ENCODE measurements around the gene HES6.

Gene HES6

DNA sequence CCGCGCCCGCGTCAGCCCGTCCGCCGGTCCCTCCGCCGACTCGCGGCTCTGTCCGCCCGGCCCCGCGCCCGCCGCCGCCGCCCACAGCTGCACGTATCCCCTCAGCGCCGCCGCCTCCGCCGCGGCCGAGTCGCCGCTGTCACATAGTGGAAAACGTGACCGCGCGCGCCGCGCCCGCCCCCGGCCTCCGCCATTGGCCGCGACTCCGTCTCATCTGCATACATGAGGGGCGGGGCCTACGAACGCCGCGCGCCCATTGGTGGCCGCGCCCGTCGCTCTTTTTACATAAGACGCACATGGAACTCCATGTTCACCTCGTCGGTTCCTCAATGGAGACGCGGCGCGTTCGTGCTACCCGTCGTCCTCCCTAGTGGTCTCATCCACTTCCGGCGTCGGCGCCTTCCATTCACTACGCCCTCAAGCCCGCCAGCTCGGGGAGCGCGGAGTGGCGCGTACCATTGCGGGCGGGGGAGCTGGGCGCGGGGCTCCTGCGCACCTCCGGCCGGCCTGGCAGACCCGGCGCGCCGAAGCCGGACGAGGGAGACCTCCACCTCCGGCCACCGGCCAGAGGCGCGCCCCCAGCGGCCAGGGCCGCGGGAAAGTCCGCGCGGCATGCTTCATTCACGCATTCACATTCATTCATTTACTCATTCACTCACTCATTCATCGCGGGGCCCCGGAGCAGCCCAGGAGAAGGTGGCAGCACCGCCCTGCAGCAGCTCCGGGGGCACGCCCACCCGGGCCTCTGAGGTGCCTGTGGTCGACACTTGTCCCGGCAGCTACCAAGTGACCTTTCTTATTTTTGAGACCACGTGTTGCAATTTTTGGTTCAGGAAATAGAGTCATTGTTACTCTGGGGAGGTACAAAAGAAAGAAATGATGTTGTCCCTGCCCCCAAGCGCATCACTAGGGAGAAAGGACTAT is 49.1 kb upstream of the HES6 start (continued):
- TF ChIP-seq ZNF792 (tag by site-specific recombination; IDR thresholded peaks at IDR 0.05) = no peak
- TF ChIP-seq GLIS2 (tag by site-specific recombination; IDR thresholded peaks at IDR 0.05) = peak; percentile 26; the same call in 1 of the 2 replicates
- no peak for TF ChIP-seq ZNF501 (tag by site-specific recombination; IDR thresholded peaks at IDR 0.05)
- TF ChIP-seq, protein P1, sequence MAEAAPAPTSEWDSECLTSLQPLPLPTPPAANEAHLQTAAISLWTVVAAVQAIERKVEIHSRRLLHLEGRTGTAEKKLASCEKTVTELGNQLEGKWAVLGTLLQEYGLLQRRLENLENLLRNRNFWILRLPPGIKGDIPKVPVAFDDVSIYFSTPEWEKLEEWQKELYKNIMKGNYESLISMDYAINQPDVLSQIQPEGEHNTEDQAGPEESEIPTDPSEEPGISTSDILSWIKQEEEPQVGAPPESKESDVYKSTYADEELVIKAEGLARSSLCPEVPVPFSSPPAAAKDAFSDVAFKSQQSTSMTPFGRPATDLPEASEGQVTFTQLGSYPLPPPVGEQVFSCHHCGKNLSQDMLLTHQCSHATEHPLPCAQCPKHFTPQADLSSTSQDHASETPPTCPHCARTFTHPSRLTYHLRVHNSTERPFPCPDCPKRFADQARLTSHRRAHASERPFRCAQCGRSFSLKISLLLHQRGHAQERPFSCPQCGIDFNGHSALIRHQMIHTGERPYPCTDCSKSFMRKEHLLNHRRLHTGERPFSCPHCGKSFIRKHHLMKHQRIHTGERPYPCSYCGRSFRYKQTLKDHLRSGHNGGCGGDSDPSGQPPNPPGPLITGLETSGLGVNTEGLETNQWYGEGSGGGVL (tag by site-specific recombination; IDR thresholded peaks at IDR 0.05) = no peak
- TF ChIP-seq, protein P2, sequence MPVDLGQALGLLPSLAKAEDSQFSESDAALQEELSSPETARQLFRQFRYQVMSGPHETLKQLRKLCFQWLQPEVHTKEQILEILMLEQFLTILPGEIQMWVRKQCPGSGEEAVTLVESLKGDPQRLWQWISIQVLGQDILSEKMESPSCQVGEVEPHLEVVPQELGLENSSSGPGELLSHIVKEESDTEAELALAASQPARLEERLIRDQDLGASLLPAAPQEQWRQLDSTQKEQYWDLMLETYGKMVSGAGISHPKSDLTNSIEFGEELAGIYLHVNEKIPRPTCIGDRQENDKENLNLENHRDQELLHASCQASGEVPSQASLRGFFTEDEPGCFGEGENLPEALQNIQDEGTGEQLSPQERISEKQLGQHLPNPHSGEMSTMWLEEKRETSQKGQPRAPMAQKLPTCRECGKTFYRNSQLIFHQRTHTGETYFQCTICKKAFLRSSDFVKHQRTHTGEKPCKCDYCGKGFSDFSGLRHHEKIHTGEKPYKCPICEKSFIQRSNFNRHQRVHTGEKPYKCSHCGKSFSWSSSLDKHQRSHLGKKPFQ (tag by site-specific recombination; IDR thresholded peaks at IDR 0.05) = no peak
- peak; percentile 70; the same call in 1 of the 2 replicates for TF ChIP-seq ZNF76 (tag by site-specific recombination; IDR thresholded peaks at IDR 0.05; ENCODE audit: borderline replicate concordance, low read depth)
- TF ChIP-seq ZBTB20 (tag by site-specific recombination; IDR thresholded peaks at IDR 0.05) = peak; percentile 64; the same call in 1 of the 2 replicates
- TF ChIP-seq, protein P3, sequence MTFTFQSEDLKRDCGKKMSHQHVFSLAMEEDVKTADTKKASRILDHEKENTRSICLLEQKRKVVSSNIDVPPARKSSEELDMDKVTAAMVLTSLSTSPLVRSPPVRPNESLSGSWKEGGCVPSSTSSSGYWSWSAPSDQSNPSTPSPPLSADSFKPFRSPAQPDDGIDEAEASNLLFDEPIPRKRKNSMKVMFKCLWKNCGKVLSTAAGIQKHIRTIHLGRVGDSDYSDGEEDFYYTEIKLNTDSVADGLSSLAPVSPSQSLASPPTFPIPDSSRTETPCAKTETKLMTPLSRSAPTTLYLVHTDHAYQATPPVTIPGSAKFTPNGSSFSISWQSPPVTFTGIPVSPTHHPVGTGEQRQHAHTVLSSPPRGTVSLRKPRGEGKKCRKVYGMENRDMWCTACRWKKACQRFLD (tag by site-specific recombination; IDR thresholded peaks at IDR 0.05) = no peak

DNA sequence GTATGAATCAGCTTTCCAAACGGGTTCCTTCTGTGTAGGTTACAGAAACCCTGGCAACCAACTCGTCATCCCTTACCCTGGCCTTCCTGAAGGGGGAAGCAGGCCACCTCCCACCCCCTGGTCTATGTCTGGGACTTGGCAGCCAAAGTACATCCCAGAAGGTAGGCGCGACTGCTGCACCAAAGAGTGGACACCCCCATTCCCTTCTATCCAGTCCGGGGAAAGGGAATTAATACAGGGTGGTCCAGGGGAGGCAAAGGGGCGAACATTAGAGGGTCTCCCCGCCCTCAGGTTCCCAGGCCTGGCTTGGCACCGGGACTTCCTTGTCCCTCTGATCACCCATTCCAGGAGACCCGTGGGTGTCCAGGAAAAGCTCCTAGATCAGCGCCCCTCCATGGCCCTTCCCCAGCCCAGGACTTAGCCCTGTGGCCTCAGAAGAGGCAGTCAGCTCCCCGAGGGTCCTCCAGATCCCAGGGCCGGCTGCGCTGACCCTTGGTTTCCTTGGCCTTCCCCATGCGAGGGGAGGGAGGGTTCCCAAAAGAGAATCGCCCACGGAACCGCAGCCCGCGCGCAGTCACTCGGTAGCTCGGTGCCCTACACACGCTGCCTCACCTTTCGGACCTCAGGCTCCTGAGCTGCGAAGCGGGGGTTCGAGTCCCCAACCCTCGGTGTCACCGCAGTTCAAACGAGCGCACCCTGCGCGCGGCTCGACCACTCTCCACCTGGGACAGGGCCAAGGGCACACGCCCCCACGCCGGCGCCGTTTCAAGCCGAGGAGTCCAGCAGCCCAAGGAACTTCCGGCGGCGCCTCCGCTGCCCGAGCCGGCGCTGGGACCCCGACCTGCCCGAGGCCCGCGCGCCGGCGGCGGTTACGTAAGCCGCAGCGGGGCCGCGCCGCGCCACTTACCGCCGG is 48.2 kb upstream of the HES6 start, which contains the start of gene PER2:
TSS of gene PER2 (minus strand) at position 874 of the 913 bp plus-strand sequence. CDS start 10,674 bp downstream, outside the sequence.
- H3K27ac ChIP-seq (ENCODE audit: extremely low read depth, low read depth, low read length) = peak within 1 kb of the TSS; percentile 46; the same call in 1 of the 2 replicates
- no peaks in the 10 kb centered on the region for H3K9me3 ChIP-seq (ENCODE audit: control insufficient read depth, insufficient read depth, low read depth, low read length)
- POLR2A ChIA-PET = interaction anchor here (0.6 to 0.8 kb wide), 2 partner anchors 26 to 31 kb away, joined by 3 to 4 read pairs; no protein-coding TSS in a partner anchor
- CTCF ChIA-PET = interaction anchor here (1.1 to 3.2 kb wide), 2 partner anchors 10 to 25 kb away, joined by 5 to 11 read pairs; no protein-coding TSS in a partner anchor
- peak within 1 kb of the TSS; percentile 74 for H3K4me3 ChIP-seq (ENCODE audit: low read depth, low read length)
- peaks cover 16% of the 10 kb centered on the region for H3K4me1 ChIP-seq (ENCODE audit: control insufficient read depth, insufficient read depth, low read length)
- no peaks in the 10 kb centered on the region for H3K36me3 ChIP-seq (ENCODE audit: control insufficient read depth in 2 of 2, insufficient read depth in 1 of 2, low read length in 2 of 2)
- TF ChIP-seq ZNF335 (tag by site-specific recombination; conservative IDR thresholded peaks at IDR 0.05) = peak; percentile 69
- no peak for TF ChIP-seq ZNF140 (tag by site-specific recombination; IDR thresholded peaks at IDR 0.05)
- TF ChIP-seq ZNF341 (tag by site-specific recombination; IDR thresholded peaks at IDR 0.05; ENCODE audit: low read depth) = peak; percentile 46; the same call in 1 of the 2 replicates
- peak; percentile 57 for TF ChIP-seq ZFHX2 (tag by site-specific recombination; conservative IDR thresholded peaks at IDR 0.05)
- TF ChIP-seq, protein P4, sequence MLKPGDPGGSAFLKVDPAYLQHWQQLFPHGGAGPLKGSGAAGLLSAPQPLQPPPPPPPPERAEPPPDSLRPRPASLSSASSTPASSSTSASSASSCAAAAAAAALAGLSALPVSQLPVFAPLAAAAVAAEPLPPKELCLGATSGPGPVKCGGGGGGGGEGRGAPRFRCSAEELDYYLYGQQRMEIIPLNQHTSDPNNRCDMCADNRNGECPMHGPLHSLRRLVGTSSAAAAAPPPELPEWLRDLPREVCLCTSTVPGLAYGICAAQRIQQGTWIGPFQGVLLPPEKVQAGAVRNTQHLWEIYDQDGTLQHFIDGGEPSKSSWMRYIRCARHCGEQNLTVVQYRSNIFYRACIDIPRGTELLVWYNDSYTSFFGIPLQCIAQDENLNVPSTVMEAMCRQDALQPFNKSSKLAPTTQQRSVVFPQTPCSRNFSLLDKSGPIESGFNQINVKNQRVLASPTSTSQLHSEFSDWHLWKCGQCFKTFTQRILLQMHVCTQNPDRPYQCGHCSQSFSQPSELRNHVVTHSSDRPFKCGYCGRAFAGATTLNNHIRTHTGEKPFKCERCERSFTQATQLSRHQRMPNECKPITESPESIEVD (tag by site-specific recombination; IDR thresholded peaks at IDR 0.05) = no peak
- TF ChIP-seq, protein P5, sequence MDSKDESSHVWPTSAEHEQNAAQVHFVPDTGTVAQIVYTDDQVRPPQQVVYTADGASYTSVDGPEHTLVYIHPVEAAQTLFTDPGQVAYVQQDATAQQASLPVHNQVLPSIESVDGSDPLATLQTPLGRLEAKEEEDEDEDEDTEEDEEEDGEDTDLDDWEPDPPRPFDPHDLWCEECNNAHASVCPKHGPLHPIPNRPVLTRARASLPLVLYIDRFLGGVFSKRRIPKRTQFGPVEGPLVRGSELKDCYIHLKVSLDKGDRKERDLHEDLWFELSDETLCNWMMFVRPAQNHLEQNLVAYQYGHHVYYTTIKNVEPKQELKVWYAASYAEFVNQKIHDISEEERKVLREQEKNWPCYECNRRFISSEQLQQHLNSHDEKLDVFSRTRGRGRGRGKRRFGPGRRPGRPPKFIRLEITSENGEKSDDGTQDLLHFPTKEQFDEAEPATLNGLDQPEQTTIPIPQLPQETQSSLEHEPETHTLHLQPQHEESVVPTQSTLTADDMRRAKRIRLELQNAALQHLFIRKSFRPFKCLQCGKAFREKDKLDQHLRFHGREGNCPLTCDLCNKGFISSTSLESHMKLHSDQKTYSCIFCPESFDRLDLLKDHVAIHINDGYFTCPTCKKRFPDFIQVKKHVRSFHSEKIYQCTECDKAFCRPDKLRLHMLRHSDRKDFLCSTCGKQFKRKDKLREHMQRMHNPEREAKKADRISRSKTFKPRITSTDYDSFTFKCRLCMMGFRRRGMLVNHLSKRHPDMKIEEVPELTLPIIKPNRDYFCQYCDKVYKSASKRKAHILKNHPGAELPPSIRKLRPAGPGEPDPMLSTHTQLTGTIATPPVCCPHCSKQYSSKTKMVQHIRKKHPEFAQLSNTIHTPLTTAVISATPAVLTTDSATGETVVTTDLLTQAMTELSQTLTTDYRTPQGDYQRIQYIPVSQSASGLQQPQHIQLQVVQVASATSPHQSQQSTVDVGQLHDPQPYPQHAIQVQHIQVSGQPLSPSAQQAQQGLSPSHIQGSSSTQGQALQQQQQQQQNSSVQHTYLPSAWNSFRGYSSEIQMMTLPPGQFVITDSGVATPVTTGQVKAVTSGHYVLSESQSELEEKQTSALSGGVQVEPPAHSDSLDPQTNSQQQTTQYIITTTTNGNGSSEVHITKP (tag by site-specific recombination; IDR thresholded peaks at IDR 0.05) = peak; percentile 63
- peak; percentile 37; the same call in 1 of the 2 replicates for TF ChIP-seq ZBTB17 (tag by site-specific recombination; IDR thresholded peaks at IDR 0.05)
- no peak for TF ChIP-seq MYNN (tag by site-specific recombination; IDR thresholded peaks at IDR 0.05; ENCODE audit: borderline replicate concordance)
- TF ChIP-seq ZNF391 (tag by site-specific recombination; IDR thresholded peaks at IDR 0.05; ENCODE audit: borderline replicate concordance, low read depth) = no peak
- TF ChIP-seq, protein P6, sequence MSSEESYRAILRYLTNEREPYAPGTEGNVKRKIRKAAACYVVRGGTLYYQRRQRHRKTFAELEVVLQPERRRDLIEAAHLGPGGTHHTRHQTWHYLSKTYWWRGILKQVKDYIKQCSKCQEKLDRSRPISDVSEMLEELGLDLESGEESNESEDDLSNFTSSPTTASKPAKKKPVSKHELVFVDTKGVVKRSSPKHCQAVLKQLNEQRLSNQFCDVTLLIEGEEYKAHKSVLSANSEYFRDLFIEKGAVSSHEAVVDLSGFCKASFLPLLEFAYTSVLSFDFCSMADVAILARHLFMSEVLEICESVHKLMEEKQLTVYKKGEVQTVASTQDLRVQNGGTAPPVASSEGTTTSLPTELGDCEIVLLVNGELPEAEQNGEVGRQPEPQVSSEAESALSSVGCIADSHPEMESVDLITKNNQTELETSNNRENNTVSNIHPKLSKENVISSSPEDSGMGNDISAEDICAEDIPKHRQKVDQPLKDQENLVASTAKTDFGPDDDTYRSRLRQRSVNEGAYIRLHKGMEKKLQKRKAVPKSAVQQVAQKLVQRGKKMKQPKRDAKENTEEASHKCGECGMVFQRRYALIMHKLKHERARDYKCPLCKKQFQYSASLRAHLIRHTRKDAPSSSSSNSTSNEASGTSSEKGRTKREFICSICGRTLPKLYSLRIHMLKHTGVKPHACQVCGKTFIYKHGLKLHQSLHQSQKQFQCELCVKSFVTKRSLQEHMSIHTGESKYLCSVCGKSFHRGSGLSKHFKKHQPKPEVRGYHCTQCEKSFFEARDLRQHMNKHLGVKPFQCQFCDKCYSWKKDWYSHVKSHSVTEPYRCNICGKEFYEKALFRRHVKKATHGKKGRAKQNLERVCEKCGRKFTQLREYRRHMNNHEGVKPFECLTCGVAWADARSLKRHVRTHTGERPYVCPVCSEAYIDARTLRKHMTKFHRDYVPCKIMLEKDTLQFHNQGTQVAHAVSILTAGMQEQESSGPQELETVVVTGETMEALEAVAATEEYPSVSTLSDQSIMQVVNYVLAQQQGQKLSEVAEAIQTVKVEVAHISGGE (tag by site-specific recombination; conservative IDR thresholded peaks at IDR 0.05; ENCODE audit: low read depth) = peak; percentile 51
